Measurements from ENCODE around the gene PMS1.

- TF ChIP-seq CTCF (IDR thresholded peaks at IDR 0.05 in 8 of 11, conservative IDR thresholded peaks at IDR 0.05 in 3 of 11) (no peak), POLR2A (IDR thresholded peaks at IDR 0.05) (no peak)
Measured at GRCh38 chr2:189772212-189772611, 12.0 kb upstream of the PMS1 start.
